Body of pancreas (tissue), 4 donors: ENCODE data around the gene SLC44A1. TPM values are rescaled to one million over a fixed set of nuclear protein-coding genes. Genes with fewer than 3 reads are reported as not detected.

Source experiments
- ATAC-seq: fragments of 150-250 bp; one replicate; pipeline ENCODE4 v1.9.1; 2016
- DNase-seq, 4 donors: peaks; one replicate each; pipeline ENCODE4 v3.0.0-alpha.2; 2019
- H3K27ac ChIP-seq, 4 donors: fragments of 200-600 bp; sonication (generic); 1 replicate in 3 of 4; 2 replicates in 1 of 4; pipeline versions ENCODE4 v1.5.1 to v1.6.1; 2016 to 2019; ENCODE audit warnings: mild to moderate bottlenecking in 1 of 4, mixed read lengths in 1 of 4, moderate library complexity in 1 of 4
- H3K27me3 ChIP-seq, 2 donors: fragments of 200-600 bp; sonication (generic); one replicate each; pipeline ENCODE4 v1.6.0; 2016; ENCODE audit warnings: mild to moderate bottlenecking in 1 of 2
- H3K36me3 ChIP-seq, 2 donors: fragments of 200-600 bp; sonication (generic); replicated peaks in 1 of 2; 2 replicates each; pipeline ENCODE4 v1.5.1; 2016; ENCODE audit warnings: low read depth in 2 of 2; ENCODE audit not compliant: insufficient read depth in 1 of 2
- H3K4me1 ChIP-seq: fragments of 200-600 bp; sonication (generic); one replicate; pipeline ENCODE4 v1.6.0; 2016
- H3K4me3 ChIP-seq, 2 donors: fragments of 200-600 bp; sonication (generic); 1 replicate in 1 of 2; 2 replicates in 1 of 2; pipeline ENCODE4 v1.5.1; 2016 to 2019
- H3K9me3 ChIP-seq, 3 donors: fragments of 200-600 bp; sonication (generic); 1 replicate in 2 of 3; 2 replicates in 1 of 3; pipeline ENCODE4 v1.5.1; 2016
- CTCF ChIP-seq, 7 experiments: fragments of 450-650 bp in 4 of 7; fragments of 200-600 bp in 3 of 7; sonication (generic) in 3 of 7; IDR thresholded peaks; one replicate each; pipeline ENCODE4 v1.5.1; 2016 to 2019; ENCODE audit warnings: antibody characterized with exemption in 7 of 7
- POLR2A ChIP-seq, 3 donors: fragments of 450-650 bp; IDR thresholded peaks; one replicate each; pipeline ENCODE4 v1.6.1; 2016; ENCODE audit warnings: antibody characterized with exemption in 3 of 3, mild to moderate bottlenecking in 2 of 3
- WGBS, 2 donors: methylation state at CpG; one replicate each; pipeline ENCODE4 v1.1.5; 2017; 5-methylcytosine and 5-hydroxymethylcytosine counted together
- intact Hi-C: fragments of 100-400 bp; cut with DNase I; formaldehyde crosslinking; loops from one replicate; pipeline ENCODE4 v1.15.1; 2023
- total RNA-seq, 2 donors: library from RNA; depleted of rRNA; stranded (reverse); fragments of >200 nt; gene quantifications; one replicate each; pipeline ENCODE4 v1.1.0, GENCODE V29; 2016

Gene SLC44A1
- total RNA-seq, 2 donors from 2014 or later = 15.5 to 39.4 TPM

- Histone ChIP-seq H3K36me3 (no peaks in the 10 kb centered on the region), H3K4me3 (no peak overlapping the region), H3K4me1 (no peaks in the 10 kb centered on the region), H3K27ac (no peak overlapping the region), H3K27me3 (no peaks in the 10 kb centered on the region), H3K9me3 (no peaks in the 10 kb centered on the region)
- no peak for ATAC-seq
- 64 to 73% methylated on average over 1 of the region's 1 CpG for WGBS, 2 donors
- intact Hi-C loops = no loop called here
- TF ChIP-seq CTCF (IDR thresholded peaks at IDR 0.05) (no peak), POLR2A (IDR thresholded peaks at IDR 0.05) (no peak)
- no peak for DNase-seq
These were observed 146.8 kb downstream of the SLC44A1 start for GRCh38 chr9:105391288-105391687.

GRCh38 chr9:105392531-105392930 lies 148.1 kb downstream of the SLC44A1 start:
- TF ChIP-seq POLR2A (IDR thresholded peaks at IDR 0.05) (no peak), CTCF (IDR thresholded peaks at IDR 0.05) (no peak)
- ATAC-seq = no peak
- no peaks in the 10 kb centered on the region for H3K4me1 ChIP-seq
- DNase-seq = no peak
- no peak overlapping the region for H3K4me3 ChIP-seq
- no peaks in the 10 kb centered on the region for H3K9me3 ChIP-seq
- intact Hi-C loops = no loop called here
- 100% methylated on average over 1 of the region's 1 CpG for WGBS, 2 donors
- no peak overlapping the region for H3K27ac ChIP-seq
- H3K27me3 ChIP-seq = no peaks in the 10 kb centered on the region
- H3K36me3 ChIP-seq = no peaks in the 10 kb centered on the region

- no peaks in the 10 kb centered on the region for H3K36me3 ChIP-seq
- intact Hi-C loops = no loop called here
- 81 to 84% methylated on average over 4 of the region's 4 CpGs for WGBS, 2 donors
These were observed 149.3 kb downstream of the SLC44A1 start for GRCh38 chr9:105393576-105394344.

GRCh38 chr9:105396441-105396840 lies 152.0 kb downstream of the SLC44A1 start:
- WGBS, 2 donors = 89% methylated on average over 3 of the region's 3 CpGs
- Histone ChIP-seq H3K4me1 (no peaks in the 10 kb centered on the region), H3K4me3 (no peak overlapping the region), H3K9me3 (no peaks in the 10 kb centered on the region), H3K36me3 (no peaks in the 10 kb centered on the region), H3K27me3 (no peaks in the 10 kb centered on the region), H3K27ac (no peak overlapping the region)
- intact Hi-C loops = no loop called here
- no peak for TF ChIP-seq POLR2A (IDR thresholded peaks at IDR 0.05)
- no peak for TF ChIP-seq CTCF (IDR thresholded peaks at IDR 0.05)
- DNase-seq (no peak), ATAC-seq (no peak)

More at GRCh38 chr9:105393576-105394344, 149.3 kb downstream of the SLC44A1 start:
- Histone ChIP-seq H3K9me3 (no peaks in the 10 kb centered on the region), H3K4me3 (no peak overlapping the region), H3K4me1 (no peaks in the 10 kb centered on the region), H3K27ac (no peak overlapping the region), H3K27me3 (no peaks in the 10 kb centered on the region)
- DNase-seq (no peak), ATAC-seq (no peak)
- TF ChIP-seq POLR2A (IDR thresholded peaks at IDR 0.05) (no peak), CTCF (IDR thresholded peaks at IDR 0.05) (no peak)

- Histone ChIP-seq H3K9me3 (no peaks in the 10 kb centered on the region), H3K4me1 (no peaks in the 10 kb centered on the region), H3K4me3 (no peak overlapping the region), H3K27ac (no peak overlapping the region), H3K36me3 (no peaks in the 10 kb centered on the region), H3K27me3 (no peaks in the 10 kb centered on the region)
- 77 to 85% methylated on average over 3 of the region's 3 CpGs for WGBS, 2 donors
- ATAC-seq (no peak), DNase-seq (no peak)
- TF ChIP-seq POLR2A (IDR thresholded peaks at IDR 0.05) = no peak
- TF ChIP-seq CTCF (IDR thresholded peaks at IDR 0.05) = no peak
- intact Hi-C loops = no loop called here
These were observed 152.4 kb downstream of the SLC44A1 start for GRCh38 chr9:105396901-105397300.
